Skin of body (tissue), 2 donors: ENCODE results near the gene TMED7. TPM values are rescaled to one million over a fixed set of nuclear protein-coding genes. Genes with fewer than 3 reads are reported as not detected.

Experiments used
- DNase-seq: peaks from one replicate; lab custom pipeline; 2025; lab: John Stamatoyannopoulos, UW
- total RNA-seq: library from RNA; depleted of rRNA; stranded (reverse); fragments of >200 nt; gene quantifications from one replicate; pipeline ENCODE4 v1.2.3, GENCODE V29; 2014

The TMED7 gene
- total RNA-seq, 1 donor from 2014 or later: 64.7 TPM

DNA sequence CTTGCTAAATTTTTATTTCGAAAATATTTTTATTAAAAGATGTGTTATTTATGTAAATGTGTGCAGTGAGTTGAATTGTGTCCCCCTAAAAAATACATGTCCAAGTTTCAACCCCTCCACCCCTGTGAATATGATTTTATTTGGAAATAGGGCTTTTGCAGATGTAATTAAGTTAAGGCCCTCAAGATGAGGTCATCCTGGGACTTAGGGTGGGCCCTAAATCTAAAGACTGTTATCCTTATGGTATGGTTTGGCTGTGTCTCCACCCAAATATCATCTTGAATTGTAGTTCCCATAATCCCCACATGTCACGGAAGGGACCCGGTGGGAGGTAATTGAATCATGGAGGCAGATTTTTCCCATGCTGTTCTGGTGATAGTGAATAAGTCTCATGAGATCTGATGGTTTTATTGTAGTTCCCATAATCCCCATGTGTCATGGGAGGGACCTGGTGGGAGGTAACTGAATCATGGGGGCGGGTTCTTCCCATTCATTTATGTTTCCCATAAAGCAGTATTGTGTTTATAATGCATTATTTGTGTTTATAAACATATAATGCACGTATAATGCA is 1.5 kb upstream of the TMED7 start:
- DNase-seq: no peak

- DNase-seq: peak; percentile 74
Measured at GRCh38 chr5:115626445-115626823, 598 bp upstream of the TMED7 start.

- DNase-seq: no peak
Measured at GRCh38 chr5:115624994-115625393, 842 bp downstream of the TMED7 start.

DNA sequence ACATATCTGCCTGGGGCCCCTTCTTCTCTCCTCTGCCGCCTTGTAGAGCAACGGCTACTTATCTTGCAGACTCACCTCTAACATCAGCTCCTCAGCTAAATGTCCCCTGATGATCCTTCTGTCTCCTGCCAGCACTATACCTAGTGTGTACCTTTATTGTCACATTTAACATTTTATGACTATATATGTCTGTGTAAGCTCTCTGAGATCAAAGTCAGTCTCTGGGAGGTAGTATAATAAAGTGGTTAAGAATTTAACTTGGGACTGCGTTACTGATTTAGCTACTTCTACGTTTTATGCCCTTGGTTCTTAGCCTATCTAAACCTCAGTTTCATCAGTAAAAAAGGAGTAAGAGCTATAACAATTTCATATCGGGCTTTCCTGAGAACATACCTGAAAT is 2.2 kb downstream of the TMED7 start:
- DNase-seq: no peak

GRCh38 chr5:115621365-115621900 is 4.4 kb downstream of the TMED7 start:
- DNase-seq: no peak

DNA sequence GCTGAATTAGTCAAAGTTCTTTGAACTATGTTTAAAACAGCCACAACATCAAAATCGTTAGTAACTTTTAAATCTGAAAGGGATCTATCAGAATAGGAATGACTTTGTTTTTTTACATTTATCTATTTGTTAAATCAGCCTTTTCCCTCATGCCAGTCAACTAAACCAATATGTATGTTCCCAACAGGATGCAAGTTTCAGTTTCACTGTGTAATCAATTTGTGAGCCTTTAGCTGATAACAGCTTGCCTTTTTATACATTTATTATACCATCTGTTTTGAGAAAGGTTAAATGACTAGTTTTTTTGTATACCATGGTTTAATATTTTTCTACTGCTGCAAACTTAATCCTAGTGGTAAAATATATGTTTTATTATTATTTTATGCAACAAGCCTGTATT is 8.9 kb downstream of the TMED7 start:
- DNase-seq: no peak

DNA sequence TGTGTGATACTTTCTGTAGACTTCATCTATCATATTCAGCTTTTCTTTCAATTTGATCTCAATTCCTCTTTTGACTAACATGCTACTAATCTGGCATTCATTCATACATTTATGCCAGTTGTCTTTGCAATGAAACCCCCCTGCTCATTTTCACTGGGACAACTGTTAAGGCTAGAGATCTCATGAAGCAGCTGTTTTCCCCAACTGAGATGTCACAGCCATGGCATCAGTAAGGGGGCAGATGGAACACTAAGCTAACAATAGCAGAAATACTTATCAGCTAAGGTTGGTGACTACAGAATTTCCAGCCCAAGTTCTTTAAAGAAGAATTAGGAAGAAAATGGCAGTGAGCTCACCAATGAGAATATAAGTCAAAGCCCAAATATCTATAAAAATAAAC is 9.4 kb downstream of the TMED7 start:
- no peak for DNase-seq

- DNase-seq: no peak
Measured at GRCh38 chr5:115611873-115612272, 14.0 kb downstream of the TMED7 start.

- no peak for DNase-seq
Measured at GRCh38 chr5:115607935-115608334, 17.9 kb downstream of the TMED7 start.

GRCh38 chr5:115605436-115605835 is 20.4 kb downstream of the TMED7 start:
- no peak for DNase-seq

- peak; percentile 56 for DNase-seq
Measured at GRCh38 chr5:115602591-115603125, 23.2 kb downstream of the TMED7 start.

GRCh38 chr5:115601701-115602590 is 23.9 kb downstream of the TMED7 start, which contains the start of gene TICAM2:
TICAM2 (minus strand) TSS chr5:115602479; CDS start chr5:115581256, 21,223 bp downstream.
- DNase-seq: peak; percentile 56

- DNase-seq: no peak
Measured at GRCh38 chr5:115600766-115601165, 25.1 kb downstream of the TMED7 start.

GRCh38 chr5:115599924-115600323 is 25.9 kb downstream of the TMED7 start:
- no peak for DNase-seq

DNA sequence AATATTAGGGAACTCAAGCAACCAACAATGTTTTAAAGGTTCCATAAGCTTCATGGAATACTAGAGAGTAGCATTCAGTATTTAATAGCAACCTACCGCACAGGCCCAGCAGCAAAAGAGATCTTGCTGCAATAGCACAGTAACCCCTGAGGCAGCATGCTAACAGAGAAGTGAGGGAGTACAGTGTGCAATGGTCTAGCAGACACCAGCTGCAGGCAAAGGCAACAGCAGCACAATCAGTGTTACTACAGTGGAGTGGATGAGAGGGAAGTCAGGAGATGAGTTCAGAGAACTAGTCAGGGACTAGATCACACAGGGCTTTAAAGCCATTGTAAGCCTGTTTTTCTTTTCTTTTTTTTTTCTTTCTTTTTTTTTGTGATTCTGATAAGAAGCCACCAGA is 26.3 kb downstream of the TMED7 start:
- no peak for DNase-seq

GRCh38 chr5:115594128-115595047 is 31.4 kb downstream of the TMED7 start:
- DNase-seq: no peak

DNA sequence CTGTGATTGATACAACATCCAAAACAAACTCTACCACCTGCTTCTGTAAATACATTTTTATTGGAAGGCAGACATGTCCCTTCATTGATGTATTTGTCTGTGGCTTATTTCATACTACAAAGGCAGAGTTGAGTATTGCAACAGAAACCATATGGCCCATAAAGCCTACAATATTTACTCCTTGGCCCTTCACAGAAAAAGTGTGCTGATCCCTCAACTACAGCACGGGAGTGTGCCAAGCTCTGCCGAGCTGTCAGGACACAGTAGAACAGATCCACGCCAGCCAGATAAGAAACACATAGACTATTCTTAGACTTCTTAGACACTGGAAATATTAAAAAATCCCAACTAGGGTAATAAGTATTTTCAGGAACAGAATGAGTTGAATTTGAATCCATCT is 36.8 kb downstream of the TMED7 start:
- DNase-seq: no peak

GRCh38 chr5:115588640-115589039 is 37.2 kb downstream of the TMED7 start:
- DNase-seq: no peak

DNA sequence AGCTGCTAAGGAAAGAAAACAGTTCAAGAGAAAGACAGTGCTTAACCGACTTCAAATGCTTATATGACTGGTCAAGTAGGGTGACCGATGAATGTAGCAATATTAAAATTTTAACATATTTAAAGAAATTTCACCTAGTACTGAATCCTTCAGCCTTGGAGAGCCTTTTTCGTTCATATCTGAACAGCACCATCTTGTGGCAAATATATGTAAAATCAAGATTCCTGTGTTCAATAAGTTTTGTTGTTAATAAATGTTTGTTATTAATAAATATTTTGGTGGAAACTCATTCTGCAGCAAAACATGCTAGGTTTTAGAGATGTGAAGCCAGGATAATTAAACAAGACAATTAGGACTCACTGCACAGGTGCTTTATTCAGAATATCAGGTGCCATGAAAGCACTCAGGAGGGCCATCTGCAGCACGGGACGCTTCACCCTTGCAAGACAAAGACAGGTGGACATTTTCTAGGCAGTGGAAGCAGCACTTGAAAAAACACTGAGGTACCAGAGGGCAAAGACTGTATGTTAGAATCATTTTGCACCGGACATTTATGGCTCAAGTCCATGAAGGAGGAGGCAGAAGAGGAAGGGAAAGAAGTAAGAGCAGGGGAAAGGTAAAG is 39.2 kb downstream of the TMED7 start:
- DNase-seq: peak; percentile 32

DNA sequence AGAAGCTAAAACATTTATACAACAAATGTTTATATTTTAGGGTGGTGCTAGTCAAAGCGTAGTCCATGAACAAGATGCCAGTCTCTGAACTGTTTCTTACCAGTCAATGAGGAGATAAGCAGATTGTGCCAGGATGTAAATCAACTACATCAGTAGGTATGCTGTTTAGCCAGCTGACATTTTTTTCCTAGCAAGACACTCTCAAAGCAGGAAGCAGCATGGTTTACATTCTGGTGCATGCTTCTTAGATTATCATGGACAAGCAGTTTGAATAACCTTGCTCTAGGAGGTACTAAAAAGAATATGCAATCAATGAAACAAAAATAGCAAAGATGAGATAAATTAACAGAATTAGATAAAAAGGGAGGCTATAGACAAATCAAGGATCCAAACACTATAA is 40.6 kb downstream of the TMED7 start:
- no peak for DNase-seq

GRCh38 chr5:115584501-115584900 is 41.3 kb downstream of the TMED7 start:
- no peak for DNase-seq
